ENCODE measurements around the gene COL16A1.

- TF ChIP-seq CTCF (IDR thresholded peaks at IDR 0.05; ENCODE audit: low read length) (no peak), EZH2 (optimal IDR thresholded peaks at IDR 0.05; ENCODE audit: low read depth, low read length) (no peak), EZH2phosphoT487 (IDR thresholded peaks at IDR 0.05; ENCODE audit: low read length) (no peak)
These were observed 22.1 kb upstream of the COL16A1 start for GRCh38 chr1:31725777-31726535.

All from MM.1S (cell line).